CD1c-positive myeloid dendritic cell (primary cell): ENCODE data around the gene BCAP31.
"Not testable (repeated sequence)": the region's sequence is repeated elsewhere in the genome, so short reads cannot be mapped to it uniquely, and the experiment has no call there.

ENCODE experiments used
- DNase-seq: peaks from one replicate; pipeline ENCODE4 v3.0.0-alpha.2; 2016; ENCODE audit errors: extremely low spot score

The BCAP31 gene

DNA sequence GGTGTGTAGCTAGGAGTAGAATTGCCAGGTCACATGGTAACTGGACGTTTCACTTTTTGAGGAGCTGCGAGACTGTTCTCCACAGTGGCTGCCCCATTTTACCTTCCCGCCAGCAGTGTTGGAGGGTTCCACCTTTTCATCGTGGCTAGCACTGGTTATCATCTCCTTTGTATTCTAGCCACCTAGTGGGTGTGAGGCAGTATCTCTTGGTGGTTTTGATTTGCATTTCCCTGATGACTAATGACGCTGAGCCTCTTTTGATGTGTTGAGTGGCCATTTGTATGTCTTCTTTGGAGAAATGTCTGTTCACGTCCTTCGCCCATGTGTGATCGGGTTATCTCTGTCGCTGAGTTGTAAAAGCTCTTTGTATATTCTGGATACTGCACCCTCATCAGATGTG is 11.1 kb upstream of the BCAP31 start:
- DNase-seq, result peak; percentile 11

DNA sequence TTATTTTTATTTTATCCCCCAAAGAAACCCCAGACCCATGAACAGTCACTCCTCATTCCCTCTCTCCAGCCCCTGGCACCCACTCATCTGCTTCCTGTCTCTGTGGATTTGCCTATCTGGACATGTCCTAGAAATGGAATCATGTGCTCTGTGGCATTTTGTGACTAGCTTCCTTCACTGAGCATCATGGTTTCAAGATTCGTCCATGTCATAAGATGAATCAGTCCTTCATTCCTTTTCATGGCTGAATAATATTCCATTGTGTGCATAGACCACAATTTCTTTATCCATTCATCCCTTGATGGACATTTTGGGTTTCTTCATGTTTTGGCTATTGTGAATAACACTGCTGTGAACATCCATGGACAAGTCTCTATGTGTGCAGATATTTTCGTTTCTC is 10.7 kb upstream of the BCAP31 start:
- no peak for DNase-seq

DNA sequence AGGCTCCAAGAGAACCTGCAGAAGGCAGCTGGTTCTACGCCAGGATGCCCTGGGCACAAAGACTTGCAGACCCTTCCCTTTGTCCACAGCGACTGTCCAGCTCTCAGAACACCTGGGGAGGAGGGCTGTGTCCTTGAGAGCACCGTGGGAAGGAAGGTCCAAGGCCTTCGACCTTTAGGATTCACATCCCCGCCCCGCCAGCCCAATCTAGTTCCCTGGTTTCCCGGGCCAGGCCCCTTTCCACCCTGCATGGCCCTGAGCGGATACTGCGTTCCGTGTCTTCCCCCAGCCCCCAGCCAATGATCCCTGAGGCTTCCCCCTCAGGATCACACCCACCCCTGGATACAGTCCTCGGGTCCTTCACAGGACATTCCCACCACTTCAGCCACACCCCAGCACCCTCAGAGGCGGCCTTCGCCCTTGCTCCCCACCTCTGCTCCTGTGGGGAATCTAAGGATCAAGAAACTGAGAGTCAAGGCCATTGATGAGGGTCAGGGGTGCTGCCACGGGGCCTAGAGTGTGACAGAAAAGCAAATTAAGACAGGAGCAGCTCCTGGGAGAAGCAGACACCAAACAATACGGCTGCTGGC is 9.6 kb upstream of the BCAP31 start:
- DNase-seq, result no peak

DNA sequence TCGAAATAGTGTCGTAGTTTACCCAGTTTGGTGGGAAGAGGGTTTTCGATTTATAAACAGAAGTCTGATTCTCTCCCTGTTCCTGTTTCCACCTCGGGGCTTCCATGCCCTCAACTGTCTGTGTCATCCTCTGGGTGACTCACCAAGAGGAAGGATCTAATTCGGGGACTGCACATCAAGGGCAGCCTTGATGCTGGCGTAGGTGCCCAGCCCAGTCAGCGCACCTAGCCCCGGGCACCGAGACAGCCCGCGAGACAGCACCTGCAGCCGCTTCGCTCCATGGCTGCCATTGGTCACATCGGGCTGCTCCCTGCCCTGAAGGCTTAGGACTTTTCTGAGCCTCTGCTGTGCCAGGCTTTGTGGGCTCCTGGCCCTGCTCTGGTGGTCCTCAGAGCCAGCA is 8.2 kb upstream of the BCAP31 start:
- DNase-seq, result peak; percentile 79

DNA sequence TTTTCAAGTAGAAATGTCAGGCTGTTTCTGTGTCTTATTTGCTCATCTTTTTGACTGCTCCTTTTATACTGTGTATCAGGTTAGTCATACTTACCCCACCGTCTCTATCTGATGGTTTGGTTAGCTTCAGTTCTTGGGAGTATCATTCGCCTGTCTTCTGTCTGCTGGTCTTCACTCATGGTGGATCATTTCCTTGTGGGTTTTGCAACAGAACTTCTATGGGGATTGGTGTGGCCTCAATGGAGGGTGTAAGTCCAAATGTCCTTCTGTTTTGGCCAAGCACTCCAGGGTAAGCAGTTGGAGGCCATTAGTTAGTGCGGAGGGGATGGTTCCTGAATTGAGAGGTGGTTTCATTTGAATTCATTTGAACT is 7.6 kb upstream of the BCAP31 start:
- no peak for DNase-seq

DNA sequence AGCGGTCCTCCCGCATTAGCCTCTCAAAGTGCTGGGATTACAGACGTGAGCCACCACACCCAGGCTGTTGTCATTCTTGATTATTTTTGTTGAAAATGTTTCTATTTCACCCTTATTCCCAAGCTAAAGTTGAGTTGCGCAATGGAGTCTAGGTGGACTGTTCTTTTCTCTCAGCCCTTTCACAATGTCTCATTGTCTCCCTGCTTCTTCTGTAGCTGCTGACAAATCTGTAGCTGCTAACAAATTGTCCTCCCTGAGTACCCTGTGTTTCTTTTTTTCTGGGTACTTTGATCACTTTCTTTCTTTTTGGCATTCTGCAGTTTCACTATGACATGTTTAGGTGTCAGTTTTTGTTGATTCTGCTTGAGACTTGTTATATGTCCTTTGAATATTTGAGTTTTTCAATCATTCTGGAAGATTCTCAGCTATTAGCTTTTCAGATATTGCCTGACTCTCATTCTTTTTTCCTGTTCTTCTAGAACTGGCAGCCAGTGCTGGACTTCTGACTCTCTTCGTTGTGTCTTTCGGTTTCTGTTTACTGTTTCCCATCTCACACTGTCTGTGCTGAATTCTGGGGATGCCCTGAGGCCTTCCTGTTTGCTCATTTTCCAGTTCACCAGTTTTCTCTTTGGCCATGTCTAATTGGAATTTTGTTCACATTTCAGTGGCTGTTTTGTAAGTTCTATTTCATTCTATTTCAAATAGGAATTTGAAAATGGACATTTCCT is 7.1 kb upstream of the BCAP31 start:
- DNase-seq, result peak; percentile 6

DNA sequence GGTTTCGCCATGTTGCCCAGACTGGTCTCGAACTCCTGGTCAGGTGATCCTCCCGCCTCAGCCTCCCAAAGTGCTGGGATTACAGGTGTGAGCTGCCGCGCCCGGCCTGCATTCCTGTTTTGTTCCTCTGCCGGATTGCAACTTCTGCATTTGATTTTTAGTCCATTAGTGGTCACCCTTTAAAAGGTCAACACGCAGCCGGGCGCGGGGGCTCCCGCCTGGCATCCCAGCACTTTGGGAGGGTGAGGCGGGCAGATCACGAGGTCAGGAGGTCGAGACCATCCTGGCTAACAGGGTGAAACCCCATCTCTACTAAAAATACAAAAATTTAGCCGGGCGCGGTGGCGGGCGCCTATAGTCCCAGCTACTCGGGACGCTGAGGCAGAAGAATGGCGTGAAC is 5.9 kb upstream of the BCAP31 start:
- not testable (repeated sequence) for DNase-seq

DNA sequence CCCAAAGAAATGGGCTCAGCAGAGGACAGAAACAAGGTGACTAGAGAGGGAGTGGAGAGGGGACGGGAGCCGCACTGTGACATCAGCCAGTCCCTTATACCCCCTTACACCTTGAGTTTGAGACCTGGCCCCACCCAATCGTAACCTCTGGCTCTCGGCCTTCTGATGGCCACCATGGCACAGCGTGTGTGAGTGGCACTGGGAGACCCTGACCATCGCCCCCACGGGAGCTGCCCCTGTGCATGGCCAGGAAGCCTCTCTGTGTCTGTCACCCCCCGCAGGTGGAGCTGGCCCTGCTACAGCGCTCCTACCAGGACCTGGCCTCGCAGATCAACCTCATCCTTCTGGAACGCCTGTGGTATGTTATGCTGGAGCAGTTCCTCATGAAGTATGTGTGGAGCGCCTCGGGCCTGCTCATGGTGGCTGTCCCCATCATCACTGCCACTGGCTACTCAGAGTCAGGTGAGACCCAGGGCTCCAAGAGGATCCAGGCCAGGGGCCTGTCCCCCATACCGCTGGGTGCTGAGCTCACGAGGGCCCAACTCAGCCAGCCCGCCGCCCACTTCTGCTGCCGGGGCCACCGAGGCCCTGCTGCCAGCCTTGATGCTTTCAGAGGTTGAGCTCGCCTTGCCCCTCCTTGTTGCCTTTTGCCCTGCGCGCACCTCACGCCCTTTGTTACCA is 4.9 kb upstream of the BCAP31 start:
- no peak for DNase-seq

DNA sequence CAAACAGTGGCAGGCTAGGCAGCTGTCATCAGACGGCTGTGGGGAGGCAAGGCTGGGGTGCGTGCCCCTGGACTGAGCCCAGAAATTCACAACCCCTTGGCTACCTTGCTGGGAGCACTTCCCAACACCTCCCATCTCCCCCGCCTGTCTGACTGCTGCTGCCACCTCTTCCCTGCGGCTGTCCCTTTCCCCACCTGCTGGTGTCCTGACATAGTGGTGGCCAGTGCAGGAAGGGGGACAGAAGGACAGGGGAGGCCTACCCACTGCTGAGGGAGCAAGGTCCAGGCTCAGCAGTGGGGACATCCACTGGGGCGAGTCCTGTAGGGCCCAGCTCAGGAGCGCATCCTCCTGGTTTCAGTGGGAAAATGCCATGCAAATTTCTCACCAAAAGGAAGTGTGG is 3.9 kb upstream of the BCAP31 start:
- DNase-seq, result no peak

DNA sequence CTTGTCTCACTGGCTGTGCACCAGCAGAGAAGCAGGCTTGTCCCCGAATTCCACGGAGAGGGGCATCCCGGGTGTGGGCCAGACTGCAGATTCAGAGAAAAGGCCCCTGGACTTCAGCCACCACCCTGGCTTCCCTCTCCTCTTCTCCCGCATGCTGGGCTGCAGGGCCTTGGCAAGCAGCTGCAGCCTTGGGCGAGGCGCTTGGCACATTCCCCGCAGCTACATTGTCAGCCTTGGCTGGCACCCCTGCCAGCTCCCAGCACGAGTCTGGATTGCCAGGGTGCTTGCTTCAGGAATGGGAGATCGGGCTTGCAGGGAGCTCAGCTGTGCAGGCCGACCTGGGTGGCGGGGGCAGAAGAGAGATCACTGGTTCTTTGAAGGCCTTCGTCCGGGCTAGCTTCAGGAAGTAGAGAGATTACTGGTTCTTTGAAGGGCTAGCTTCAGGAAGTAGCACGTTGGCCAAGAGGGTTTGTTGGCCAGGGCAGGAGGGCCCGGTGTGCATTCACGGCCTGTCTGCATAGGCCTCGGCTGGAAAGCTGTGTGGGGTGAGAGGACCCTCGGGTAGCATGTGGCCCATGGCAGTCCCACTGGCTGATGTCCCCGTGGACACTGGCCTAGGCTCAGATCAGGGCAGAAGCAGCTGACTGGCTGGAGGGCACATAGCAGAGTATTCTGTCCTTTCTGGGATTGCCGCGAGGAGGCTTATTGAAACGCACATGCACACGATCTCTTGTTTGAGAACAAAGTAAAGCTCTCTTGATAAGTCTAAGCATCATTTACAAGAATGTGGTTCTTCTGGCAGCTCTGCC is 3.1 kb upstream of the BCAP31 start:
- DNase-seq, result peak; percentile 55

DNA sequence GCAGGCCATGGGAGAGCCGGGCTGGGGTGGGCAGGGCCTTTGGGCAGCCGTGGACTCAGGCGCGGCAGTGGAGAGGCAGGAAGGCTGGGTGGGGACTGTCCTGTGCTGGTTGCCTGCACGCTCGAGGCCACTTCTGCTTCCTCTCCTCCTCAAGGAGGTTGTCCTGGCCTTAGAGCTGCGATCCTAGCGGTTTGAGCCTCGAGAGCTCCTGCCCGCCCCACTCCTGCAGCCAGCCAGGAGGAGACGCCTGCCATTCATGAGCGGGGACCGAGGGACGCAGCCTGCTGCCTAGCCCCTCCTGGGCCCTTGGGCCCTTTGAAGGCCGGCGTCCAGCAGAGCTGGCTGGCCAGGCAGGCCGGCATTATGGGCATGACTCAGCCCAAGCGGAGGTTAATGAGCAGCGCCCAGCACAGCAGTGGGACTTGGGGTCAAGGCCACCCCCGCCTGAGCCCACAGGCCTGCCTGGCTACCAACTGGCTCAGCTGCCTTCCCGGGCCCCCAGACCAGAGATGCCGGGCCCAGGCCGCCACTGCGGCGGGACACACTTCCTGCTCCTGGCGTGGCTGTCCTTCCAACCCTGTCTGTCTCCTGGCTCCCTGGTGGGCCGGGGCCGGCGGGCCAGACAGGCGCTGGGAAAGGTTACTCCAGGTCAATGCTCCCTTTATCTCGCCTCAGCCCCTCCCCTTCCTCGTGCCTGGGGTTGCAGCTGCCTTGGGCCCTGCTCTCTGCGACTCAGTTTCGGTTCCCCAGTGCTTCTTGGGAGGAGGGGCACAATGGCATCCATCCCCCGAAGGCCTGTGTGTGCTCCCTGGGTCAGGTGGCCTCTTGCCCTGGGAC is 2.3 kb upstream of the BCAP31 start:
- DNase-seq, result peak; percentile 85

DNA sequence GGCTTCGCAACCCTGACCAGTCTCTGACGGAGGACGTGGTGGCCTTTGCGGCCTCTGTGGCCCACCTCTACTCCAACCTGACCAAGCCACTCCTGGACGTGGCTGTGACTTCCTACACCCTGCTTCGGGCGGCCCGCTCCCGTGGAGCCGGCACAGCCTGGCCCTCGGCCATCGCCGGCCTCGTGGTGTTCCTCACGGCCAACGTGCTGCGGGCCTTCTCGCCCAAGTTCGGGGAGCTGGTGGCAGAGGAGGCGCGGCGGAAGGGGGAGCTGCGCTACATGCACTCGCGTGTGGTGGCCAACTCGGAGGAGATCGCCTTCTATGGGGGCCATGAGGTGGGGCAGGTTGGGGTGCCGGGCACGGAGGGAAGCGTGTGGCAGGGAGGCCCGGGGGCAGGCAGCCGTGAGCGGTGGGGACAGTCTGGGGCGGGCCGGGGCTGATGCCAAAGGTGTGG is 1.7 kb upstream of the BCAP31 start:
- DNase-seq, result no peak

DNA sequence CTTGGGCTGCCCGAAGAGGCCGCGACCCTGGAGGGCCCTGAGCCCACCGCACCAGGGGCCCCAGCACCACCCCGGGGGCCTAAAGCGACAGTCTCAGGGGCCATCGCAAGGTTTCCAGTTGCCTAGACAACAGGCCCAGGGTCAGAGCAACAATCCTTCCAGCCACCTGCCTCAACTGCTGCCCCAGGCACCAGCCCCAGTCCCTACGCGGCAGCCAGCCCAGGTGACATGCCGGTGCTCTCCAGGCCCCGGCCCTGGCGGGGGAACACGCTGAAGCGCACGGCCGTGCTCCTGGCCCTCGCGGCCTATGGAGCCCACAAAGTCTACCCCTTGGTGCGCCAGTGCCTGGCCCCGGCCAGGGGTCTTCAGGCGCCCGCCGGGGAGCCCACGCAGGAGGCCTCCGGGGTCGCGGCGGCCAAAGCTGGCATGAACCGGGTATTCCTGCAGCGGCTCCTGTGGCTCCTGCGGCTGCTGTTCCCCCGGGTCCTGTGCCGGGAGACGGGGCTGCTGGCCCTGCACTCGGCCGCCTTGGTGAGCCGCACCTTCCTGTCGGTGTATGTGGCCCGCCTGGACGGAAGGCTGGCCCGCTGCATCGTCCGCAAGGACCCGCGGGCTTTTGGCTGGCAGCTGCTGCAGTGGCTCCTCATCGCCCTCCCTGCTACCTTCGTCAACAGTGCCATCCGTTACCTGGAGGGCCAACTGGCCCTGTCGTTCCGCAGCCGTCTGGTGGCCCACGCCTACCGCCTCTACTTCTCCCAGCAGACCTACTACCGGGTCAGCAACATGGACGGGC is 1.0 kb upstream of the BCAP31 start:
- no peak for DNase-seq

DNA sequence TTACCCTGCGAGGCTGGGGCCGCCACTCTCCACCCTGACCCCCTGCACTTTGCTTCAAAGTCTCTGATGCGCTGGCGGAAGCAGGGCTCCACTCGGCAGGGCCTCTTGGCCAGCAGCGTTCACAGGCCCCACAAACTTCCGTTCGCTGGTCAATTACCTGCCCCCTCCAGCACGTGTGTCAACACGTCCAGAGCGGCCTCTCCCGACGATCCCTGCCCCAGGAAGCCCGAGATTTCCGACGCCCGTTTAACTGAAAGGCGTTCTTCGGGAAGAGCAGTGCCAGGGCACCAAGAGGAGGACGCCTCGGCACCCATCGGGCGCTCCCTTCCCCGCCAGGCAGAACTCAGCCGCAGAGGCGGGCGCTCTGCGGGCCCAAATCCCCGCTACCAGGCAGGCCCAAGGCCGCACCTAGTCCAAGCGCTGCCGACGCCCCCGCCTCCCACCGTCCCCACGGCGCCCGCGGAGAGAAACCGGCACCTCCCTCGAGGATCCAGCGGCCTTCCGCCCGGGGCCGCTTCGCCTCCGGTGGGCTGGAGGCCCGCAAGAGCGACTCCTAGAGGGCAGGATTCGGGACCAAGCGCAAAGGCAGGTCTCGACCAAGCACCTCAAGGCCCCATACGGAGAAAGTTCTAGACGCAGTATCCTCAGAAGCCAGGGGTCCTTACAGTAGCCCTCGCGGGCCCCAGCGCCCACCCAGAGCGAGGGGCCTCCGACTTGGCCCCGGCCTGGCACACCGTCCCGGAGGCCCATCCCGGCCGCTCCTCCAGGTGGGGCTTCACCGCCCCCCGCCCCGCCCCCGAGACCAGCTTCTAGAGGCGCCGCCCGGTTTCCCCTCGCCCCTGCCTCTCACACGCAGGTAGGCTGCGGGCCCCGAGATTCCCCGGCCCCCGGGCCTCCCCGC is 586 bp downstream of the BCAP31 start:
- DNase-seq, result peak; percentile 28

DNA sequence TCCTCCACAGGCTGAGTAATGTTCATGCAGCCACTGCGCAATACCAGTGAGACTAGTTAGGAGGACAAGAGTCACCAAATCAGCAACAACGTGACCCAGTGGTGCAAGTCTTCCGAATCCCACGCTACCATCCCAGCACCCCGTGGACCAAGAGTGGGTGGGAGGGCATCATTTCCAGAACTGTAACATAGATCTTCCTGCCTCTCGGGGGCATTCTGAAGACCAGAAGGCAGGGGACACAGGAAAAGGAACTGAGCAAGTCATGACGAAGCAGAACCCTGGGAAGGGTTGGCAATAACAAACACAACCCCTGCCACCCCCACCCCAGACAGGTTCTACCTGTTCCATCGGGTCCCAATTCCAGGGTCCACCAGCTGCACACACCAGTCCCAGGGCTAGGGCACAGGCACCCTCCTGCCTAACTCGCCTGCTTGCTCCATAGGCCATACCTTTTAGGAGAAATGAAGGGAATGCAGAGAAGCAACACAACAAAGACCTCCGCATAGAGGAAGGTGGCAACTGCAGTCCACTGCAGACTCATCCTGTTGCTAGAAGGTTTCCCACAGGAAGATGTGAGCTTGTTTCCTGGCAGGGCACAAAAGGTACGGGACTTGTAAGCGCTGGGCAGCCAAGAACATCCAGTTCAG is 1.4 kb downstream of the BCAP31 start:
- peak; percentile 88 for DNase-seq

DNA sequence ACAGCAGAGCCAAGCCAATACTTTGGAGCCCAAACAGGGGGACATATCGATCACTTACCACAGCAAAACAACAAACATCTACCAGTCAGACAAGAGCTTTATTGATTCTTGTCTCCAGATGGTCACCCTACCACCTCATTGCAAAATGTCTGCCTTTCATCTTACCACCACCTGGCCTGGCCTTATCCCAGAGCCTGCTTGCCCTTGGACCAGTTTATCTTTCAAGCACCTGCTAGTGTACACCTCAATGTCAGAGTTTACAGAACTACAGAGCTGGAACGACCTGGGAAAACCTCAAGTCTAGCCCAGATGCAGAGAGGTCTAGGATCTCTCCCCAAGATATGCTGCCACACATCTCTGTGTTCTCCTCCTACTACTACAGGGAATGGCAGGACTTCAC is 4.5 kb downstream of the BCAP31 start:
- DNase-seq, result no peak

DNA sequence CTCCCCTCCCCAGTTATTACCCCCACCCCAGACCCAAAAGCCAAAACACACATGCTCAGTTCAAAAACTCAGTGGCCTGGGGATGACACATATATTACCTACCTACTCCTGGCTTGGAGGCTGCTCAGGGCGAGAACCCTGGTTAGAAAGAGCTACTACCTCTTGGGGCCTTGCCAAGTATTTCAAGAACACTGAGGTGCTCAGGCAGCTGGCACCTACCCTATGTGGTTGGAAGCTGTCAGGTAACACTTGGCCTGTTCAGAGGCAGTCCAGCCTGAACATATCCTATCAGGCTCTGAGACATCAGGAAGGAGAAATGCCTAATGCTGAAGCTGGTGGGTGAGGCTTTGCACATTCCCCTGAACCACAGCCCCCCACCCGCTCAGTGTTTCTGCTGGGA is 4.9 kb downstream of the BCAP31 start:
- no peak for DNase-seq

DNA sequence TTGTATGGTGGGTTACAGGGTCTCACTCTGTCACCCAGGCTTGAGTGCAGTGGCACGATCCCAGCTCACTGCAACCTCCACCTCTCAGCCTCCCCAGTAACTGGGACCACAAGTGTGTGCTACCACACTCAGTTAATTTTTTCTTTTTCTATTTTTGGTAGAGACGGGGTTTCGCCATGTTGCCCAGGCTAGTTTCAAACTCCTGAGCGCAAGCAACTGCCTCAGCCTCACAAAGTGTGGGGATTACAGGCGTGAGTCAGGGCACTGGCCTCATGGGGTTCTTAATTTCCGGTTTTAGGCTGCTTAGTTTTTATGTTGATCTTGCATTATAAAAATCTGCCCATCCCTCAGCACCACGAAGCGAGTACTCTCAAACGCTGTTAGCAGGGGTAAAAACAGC is 6.7 kb downstream of the BCAP31 start:
- no peak for DNase-seq

DNA sequence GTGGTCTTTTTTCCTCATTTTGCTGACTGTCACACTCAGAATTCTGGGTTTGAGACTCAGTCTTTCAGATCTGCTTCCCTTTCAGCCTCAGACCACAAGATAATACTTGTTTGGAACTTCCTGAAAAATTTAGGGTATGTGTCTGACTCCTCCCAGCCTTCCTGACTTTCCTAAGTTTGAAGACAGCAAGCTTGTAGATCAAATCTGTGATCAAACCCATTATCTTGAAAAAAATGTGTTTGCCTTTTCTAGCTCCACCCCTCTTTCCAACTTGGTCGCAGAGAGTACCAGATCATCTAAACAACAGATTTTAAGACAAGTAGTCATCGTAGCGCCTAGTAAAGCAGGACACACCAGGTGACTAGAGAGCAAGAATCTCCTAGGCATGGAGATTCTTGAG is 9.9 kb downstream of the BCAP31 start:
- peak; percentile 46 for DNase-seq
